ENCODE measurements around the gene CIITA. TPM values are rescaled to one million over a fixed set of nuclear protein-coding genes. Genes with fewer than 3 reads are reported as not detected.

Gene CIITA
- total RNA-seq, 4 donors from 2014 or later, result 14.0 to 20.1 (median 17.9) TPM

- TF ChIP-seq POLR2A (IDR thresholded peaks at IDR 0.05) (no peak), CTCF (IDR thresholded peaks at IDR 0.05) (no peak)
- H3K4me3 ChIP-seq (ENCODE audit: low read depth, poor library complexity, severe bottlenecking), result no peak overlapping the region
- 71 to 81% methylated on average over 1 of the region's 1 CpG for whole genome bisulfite sequencing, 2 donors
- intact Hi-C loops (cut with DNase I; ENCODE audit: low total_unique reads), result no loop called here
- DNase-seq (ENCODE audit: low spot score in 2 of 2), result no peak
Measured at GRCh38 chr16:10836174-10836853, 40.7 kb upstream of the CIITA start.

GRCh38 chr16:10838621-10839278, 38.3 kb upstream of the CIITA start:
- H3K4me3 ChIP-seq (ENCODE audit: low read depth, poor library complexity, severe bottlenecking), result no peak overlapping the region
- 76 to 78% methylated on average over 10 of the region's 10 CpGs for WGBS, 2 donors
- intact Hi-C loops (cut with DNase I; ENCODE audit: low total_unique reads), result no loop called here
- TF ChIP-seq POLR2A (IDR thresholded peaks at IDR 0.05) (no peak), CTCF (IDR thresholded peaks at IDR 0.05) (no peak)
- DNase-seq (ENCODE audit: low spot score in 2 of 2), result no peak

GRCh38 chr16:10839279-10839666, 37.7 kb upstream of the CIITA start:
- intact Hi-C loops (cut with DNase I; ENCODE audit: low total_unique reads), result no loop called here
- no peak for DNase-seq (ENCODE audit: low spot score in 2 of 2)
- WGBS, 2 donors, result 39 to 50% methylated on average over 6 of the region's 6 CpGs
- H3K4me3 ChIP-seq (ENCODE audit: low read depth, poor library complexity, severe bottlenecking), result no peak overlapping the region
- no peak for TF ChIP-seq POLR2A (IDR thresholded peaks at IDR 0.05)
- TF ChIP-seq CTCF (IDR thresholded peaks at IDR 0.05), result no peak

- intact Hi-C loops (cut with DNase I; ENCODE audit: low total_unique reads), result no loop called here
- 67 to 79% methylated on average over 16 of the region's 16 CpGs for WGBS, 2 donors
Measured at GRCh38 chr16:10840703-10841102, 36.3 kb upstream of the CIITA start.

GRCh38 chr16:10846213-10846998, 30.6 kb upstream of the CIITA start:
- no peak for TF ChIP-seq POLR2A (IDR thresholded peaks at IDR 0.05)
- TF ChIP-seq CTCF (IDR thresholded peaks at IDR 0.05), result no peak
- DNase-seq (ENCODE audit: low spot score in 2 of 2), result no peak
- intact Hi-C loops (cut with DNase I; ENCODE audit: low total_unique reads), result no loop called here
- no peak overlapping the region for H3K4me3 ChIP-seq (ENCODE audit: low read depth, poor library complexity, severe bottlenecking)
- WGBS, 2 donors, result 90 to 91% methylated on average over 14 of the region's 14 CpGs

More at GRCh38 chr16:10840703-10841102, 36.3 kb upstream of the CIITA start:
- TF ChIP-seq CTCF (IDR thresholded peaks at IDR 0.05), result no peak
- no peak for TF ChIP-seq POLR2A (IDR thresholded peaks at IDR 0.05)
- H3K4me3 ChIP-seq (ENCODE audit: low read depth, poor library complexity, severe bottlenecking), result no peak overlapping the region
- no peak for DNase-seq (ENCODE audit: low spot score in 2 of 2)

All from lower leg skin (tissue), 4 donors.